Activated CD4-positive, alpha-beta T cell treated with anti-CD3 and anti-CD28 coated beads for 36 hours (primary cell): ENCODE data around the gene JAM3. TPM values are rescaled to one million over a fixed set of nuclear protein-coding genes. Genes with fewer than 3 reads are reported as not detected.
A peak's percentile ranks its signal among the peaks of the same experiment; 100 is the strongest.

Experiments
- ATAC-seq: fragments of 200-7000 bp; cut with Tn5 transposase; one replicate; pipeline ENCODE4 v1.10.0; 2021; ENCODE audit warnings: mild to moderate bottlenecking, moderate library complexity
- CTCF ChIA-PET: fragments of 350-600 bp; sonication (Branson Sonifier 250); formaldehyde crosslinking; loops from one replicate; lab custom pipeline; 2021; ENCODE audit warnings: antibody characterized with exemption; lab: Charles Lee
- POLR2A ChIA-PET: fragments of 350-600 bp; sonication (Branson Sonifier 250); formaldehyde crosslinking; loops from one replicate; lab custom pipeline; 2021; ENCODE audit warnings: antibody characterized with exemption, inconsistent platforms; lab: Charles Lee
- DNase-seq: peaks from one replicate; pipeline ENCODE4 v3.0.0-alpha.2; 2020
- H3K27ac Mint-ChIP-seq: one replicate; pipeline ENCODE4 v1.8.0; 2021; ENCODE audit warnings: mixed read lengths
- H3K27me3 Mint-ChIP-seq: one replicate; pipeline ENCODE4 v1.8.0; 2021; ENCODE audit warnings: mixed read lengths
- H3K36me3 Mint-ChIP-seq: one replicate; pipeline ENCODE4 v1.8.0; 2021; ENCODE audit warnings: low read depth, mixed read lengths
- H3K4me1 Mint-ChIP-seq: one replicate; pipeline ENCODE4 v1.8.0; 2021; ENCODE audit warnings: mixed read lengths
- H3K4me3 Mint-ChIP-seq: one replicate; pipeline ENCODE4 v1.8.0; 2021; ENCODE audit warnings: mild to moderate bottlenecking, moderate library complexity, mixed read lengths
- H3K9me3 Mint-ChIP-seq: one replicate; pipeline ENCODE4 v1.8.0; 2021; ENCODE audit warnings: low read depth, mixed read lengths
- intact Hi-C, 2 experiments: fragments of 100-400 bp; cut with DNase I in 1 of 2; cut with micrococcal nuclease in 1 of 2; formaldehyde crosslinking; loops; one replicate each; pipeline versions ENCODE4 v1.14.2 to v1.15.1; 2022 to 2024; cut with DNase I, micrococcal nuclease
- total RNA-seq, 2 experiments: library from RNA; stranded (reverse); gene quantifications; one replicate each; pipeline ENCODE4 v1.2.3, GENCODE V29; 2021

Gene JAM3
- total RNA-seq, 2 experiments from 2014 or later: 15.3 to 17.5 TPM

- Mint-ChIP-seq H3K27ac (peak overlapping the region; percentile 9), H3K4me1 (peaks cover 31% of the 10 kb centered on the region), H3K27me3 (no peaks in the 10 kb centered on the region), H3K9me3 (no peaks in the 10 kb centered on the region), H3K36me3 (no peaks in the 10 kb centered on the region), H3K4me3 (no peak overlapping the region)
- CTCF ChIA-PET: interaction anchor here (1.1 to 7.2 kb wide), 4 partner anchors 10 to 167 kb away, joined by 3 to 56 read pairs (median 4); no protein-coding TSS in a partner anchor
- DNase-seq (no peak), ATAC-seq (no peak)
- intact Hi-C loops: no loop called here
- POLR2A ChIA-PET: interaction anchor here (0.6 kb wide), 1 partner anchor 121 kb away, joined by 3 read pairs; no protein-coding TSS in a partner anchor
Observed at GRCh38 chr11:134039726-134040385, 29.0 kb upstream of the JAM3 start.

- Mint-ChIP-seq H3K9me3 (no peaks in the 10 kb centered on the region), H3K27me3 (no peaks in the 10 kb centered on the region), H3K4me3 (no peak overlapping the region), H3K36me3 (no peaks in the 10 kb centered on the region), H3K27ac (peak overlapping the region; percentile 9), H3K4me1 (peaks cover 23% of the 10 kb centered on the region)
- DNase-seq: no peak
- ChIA-PET CTCF (interaction anchor here (0.8 to 7.2 kb wide), 10 partner anchors 8 to 166 kb away, joined by 3 to 56 read pairs (median 3); no protein-coding TSS in a partner anchor), POLR2A (no interaction called here)
- intact Hi-C loops: no loop called here
- no peak for ATAC-seq
Observed at GRCh38 chr11:134040386-134041302, 28.2 kb upstream of the JAM3 start.

- DNase-seq: no peak
- ATAC-seq: no peak
- ChIA-PET POLR2A (no interaction called here), CTCF (interaction anchor here (0.8 to 7.2 kb wide), 9 partner anchors 8 to 166 kb away, joined by 3 to 56 read pairs (median 3); no protein-coding TSS in a partner anchor)
- H3K27ac Mint-ChIP-seq: no peak overlapping the region
- no peak overlapping the region for H3K4me3 Mint-ChIP-seq
- intact Hi-C loops: no loop called here
- peaks cover 17% of the 10 kb centered on the region for H3K4me1 Mint-ChIP-seq
- H3K9me3 Mint-ChIP-seq: no peaks in the 10 kb centered on the region
- H3K27me3 Mint-ChIP-seq: no peaks in the 10 kb centered on the region
- H3K36me3 Mint-ChIP-seq: no peaks in the 10 kb centered on the region
Observed at GRCh38 chr11:134041349-134041748, 27.5 kb upstream of the JAM3 start.

GRCh38 chr11:134041791-134042696 lies 26.8 kb upstream of the JAM3 start:
- Mint-ChIP-seq H3K9me3 (no peaks in the 10 kb centered on the region), H3K4me3 (no peak overlapping the region), H3K4me1 (peaks cover 12% of the 10 kb centered on the region), H3K36me3 (no peaks in the 10 kb centered on the region), H3K27me3 (no peaks in the 10 kb centered on the region), H3K27ac (no peak overlapping the region)
- ChIA-PET CTCF (interaction anchor here (0.7 to 7.2 kb wide), 6 partner anchors 8 to 113 kb away, joined by 3 to 56 read pairs (median 3); no protein-coding TSS in a partner anchor), POLR2A (no interaction called here)
- intact Hi-C loops: no loop called here
- ATAC-seq: no peak
- no peak for DNase-seq

GRCh38 chr11:134043821-134044420 lies 25.0 kb upstream of the JAM3 start:
- ChIA-PET POLR2A (interaction anchor here (0.6 to 1.3 kb wide), 2 partner anchors 9 to 99 kb away, joined by 3 read pairs; no protein-coding TSS in a partner anchor), CTCF (interaction anchor here (0.5 to 3.8 kb wide), 3 partner anchors 9 to 40 kb away, joined by 4 to 17 read pairs (median 4); no protein-coding TSS in a partner anchor)

GRCh38 chr11:134044514-134045284 lies 24.2 kb upstream of the JAM3 start:
- no peaks in the 10 kb centered on the region for H3K9me3 Mint-ChIP-seq
- H3K4me3 Mint-ChIP-seq: no peak overlapping the region
- H3K27me3 Mint-ChIP-seq: peaks cover 11% of the 10 kb centered on the region
- no peaks in the 10 kb centered on the region for H3K36me3 Mint-ChIP-seq
- CTCF ChIA-PET: interaction anchor here (0.5 to 3.8 kb wide), 5 partner anchors 10 to 117 kb away, joined by 4 to 17 read pairs (median 5); no protein-coding TSS in a partner anchor
- H3K4me1 Mint-ChIP-seq: peaks cover 2% of the 10 kb centered on the region
- H3K27ac Mint-ChIP-seq: no peak overlapping the region
- intact Hi-C loops: loop anchor here in 1 of 2 experiments (2.0 kb wide), 1 partner anchor 78 kb away; no protein-coding TSS in a partner anchor
- POLR2A ChIA-PET: interaction anchor here (1.3 kb wide), 1 partner anchor 9 kb away, joined by 3 read pairs; no protein-coding TSS in a partner anchor
- no peak for ATAC-seq
- DNase-seq: no peak

More at GRCh38 chr11:134043821-134044420, 25.0 kb upstream of the JAM3 start:
- Mint-ChIP-seq H3K36me3 (no peaks in the 10 kb centered on the region), H3K27ac (no peak overlapping the region), H3K9me3 (no peaks in the 10 kb centered on the region), H3K27me3 (peaks cover 5% of the 10 kb centered on the region), H3K4me1 (peaks cover 2% of the 10 kb centered on the region), H3K4me3 (no peak overlapping the region)
- DNase-seq: no peak
- intact Hi-C loops: loop anchor here in 1 of 2 experiments (2.0 kb wide), 1 partner anchor 77 kb away; no protein-coding TSS in a partner anchor
- ATAC-seq: no peak

- POLR2A ChIA-PET: no interaction called here
Observed at GRCh38 chr11:134045799-134046635, 22.9 kb upstream of the JAM3 start.

GRCh38 chr11:134046681-134047449 lies 22.0 kb upstream of the JAM3 start:
- Mint-ChIP-seq H3K36me3 (no peaks in the 10 kb centered on the region), H3K9me3 (no peaks in the 10 kb centered on the region), H3K27ac (no peak overlapping the region), H3K27me3 (peaks cover 15% of the 10 kb centered on the region), H3K4me1 (peaks cover 5% of the 10 kb centered on the region), H3K4me3 (no peak overlapping the region)
- ChIA-PET POLR2A (no interaction called here), CTCF (interaction anchor here (0.7 to 1.1 kb wide), 5 partner anchors 16 to 319 kb away, joined by 3 to 4 read pairs (median 3); no protein-coding TSS in a partner anchor)
- DNase-seq (no peak), ATAC-seq (no peak)
- intact Hi-C loops: no loop called here

More at GRCh38 chr11:134045799-134046635, 22.9 kb upstream of the JAM3 start:
- Mint-ChIP-seq H3K27me3 (peaks cover 15% of the 10 kb centered on the region), H3K9me3 (no peaks in the 10 kb centered on the region), H3K27ac (no peak overlapping the region), H3K4me3 (no peak overlapping the region), H3K36me3 (no peaks in the 10 kb centered on the region), H3K4me1 (peaks cover 7% of the 10 kb centered on the region)
- peak; percentile 64 for DNase-seq
- CTCF ChIA-PET: interaction anchor here (0.7 to 3.8 kb wide), 7 partner anchors 13 to 320 kb away, joined by 3 to 17 read pairs (median 3); no protein-coding TSS in a partner anchor
- peak; percentile 66 for ATAC-seq
- intact Hi-C loops: loop anchor here in 1 of 2 experiments (2.0 kb wide), 1 partner anchor 79 kb away; no protein-coding TSS in a partner anchor
